CD14-positive monocyte (primary cell): ENCODE results near the gene PCDHA5. TPM values are rescaled to one million over a fixed set of nuclear protein-coding genes. Genes with fewer than 3 reads are reported as not detected.
A peak's percentile ranks its signal among the peaks of the same experiment; 100 is the strongest.

Source experiments
- DNase-seq, 3 donors: peaks; one replicate each; pipeline ENCODE4 v3.0.0-alpha.2; 2011 to 2022
- H2AFZ ChIP-seq: 2 replicates; pipeline ENCODE4 v1.6.0; 2012; ENCODE audit warnings: mild to moderate bottlenecking, low read depth, low read length, inconsistent platforms; ENCODE audit not compliant: insufficient read depth, poor library complexity, severe bottlenecking
- H3K27ac ChIP-seq, 2 donors: 1 replicate in 1 of 2; 2 replicates in 1 of 2; pipeline ENCODE4 v1.5.1; 2012 to 2013; ENCODE audit warnings: low read length in 2 of 2, control low read depth in 1 of 2, inconsistent platforms in 1 of 2, low read depth in 1 of 2, mild to moderate bottlenecking in 1 of 2
- H3K27me3 ChIP-seq, 2 donors: one replicate each; pipeline versions ENCODE4 v1.6.0 to v1.6.1; 2011 to 2013; ENCODE audit warnings: low read length in 2 of 2; ENCODE audit not compliant: control insufficient read depth in 2 of 2, insufficient read depth in 2 of 2
- H3K36me3 ChIP-seq, 2 donors: replicated peaks in 1 of 2; 1 replicate in 1 of 2; 2 replicates in 1 of 2; pipeline versions ENCODE4 v1.5.1 to v1.6.1; 2012 to 2013; ENCODE audit warnings: low read length in 2 of 2, control low read depth in 1 of 2, inconsistent platforms in 1 of 2, mild to moderate bottlenecking in 1 of 2; ENCODE audit not compliant: insufficient read depth in 2 of 2, control insufficient read depth in 1 of 2
- H3K4me1 ChIP-seq, 2 donors: 1 replicate in 1 of 2; 2 replicates in 1 of 2; pipeline versions ENCODE4 v1.5.1 to v1.6.1; 2012 to 2013; ENCODE audit warnings: low read length in 2 of 2, control low read depth in 1 of 2, inconsistent platforms in 1 of 2, mild to moderate bottlenecking in 1 of 2, moderate library complexity in 1 of 2; ENCODE audit not compliant: insufficient read depth in 2 of 2, control insufficient read depth in 1 of 2
- H3K4me2 ChIP-seq: replicated peaks from 2 replicates; pipeline ENCODE3; 2012; ENCODE audit warnings: low read length, moderate library complexity, mild to moderate bottlenecking; ENCODE audit not compliant: poor library complexity, severe bottlenecking; ENCODE audit errors: extremely low read depth
- H3K4me3 ChIP-seq, 3 experiments: fragments of 200-600 bp in 1 of 3; sonication (generic) in 1 of 3; replicated peaks in 1 of 3; 1 replicate in 2 of 3; 2 replicates in 1 of 3; pipeline ENCODE4 v1.5.1; 2011 to 2013; ENCODE audit warnings: low read length in 3 of 3, mild to moderate bottlenecking in 3 of 3, control low read depth in 2 of 3, low read depth in 2 of 3, inconsistent platforms in 1 of 3, moderate library complexity in 1 of 3
- H3K79me2 ChIP-seq: 2 replicates; pipeline ENCODE4 v1.6.0; 2012; ENCODE audit warnings: mild to moderate bottlenecking, control low read depth, inconsistent platforms, low read length, moderate library complexity; ENCODE audit not compliant: insufficient read depth
- H3K9ac ChIP-seq: 2 replicates; pipeline ENCODE4 v1.6.0; 2017; ENCODE audit warnings: low read length, mild to moderate bottlenecking; ENCODE audit not compliant: insufficient read depth, poor library complexity, severe bottlenecking
- H3K9me3 ChIP-seq, 2 donors: replicated peaks in 1 of 2; 1 replicate in 1 of 2; 2 replicates in 1 of 2; pipeline versions ENCODE4 v1.5.1 to v1.6.1; 2012 to 2013; ENCODE audit warnings: low read length in 2 of 2, control low read depth in 1 of 2; ENCODE audit not compliant: control insufficient read depth in 1 of 2, insufficient read depth in 1 of 2
- H4K20me1 ChIP-seq: 2 replicates; pipeline ENCODE4 v1.6.0; 2012; ENCODE audit warnings: mild to moderate bottlenecking, low read length, control low read depth, moderate library complexity; ENCODE audit not compliant: insufficient read depth
- H3K27ac Mint-ChIP-seq, 7 donors: one replicate each; pipeline ENCODE4 v1.8.0; 2020; ENCODE audit warnings: mild to moderate bottlenecking in 7 of 7, mixed read lengths in 7 of 7, moderate library complexity in 6 of 7, inconsistent platforms in 2 of 7
- H3K27me3 Mint-ChIP-seq, 3 donors: one replicate each; pipeline ENCODE4 v1.8.0; 2021 to 2022; ENCODE audit warnings: low read depth in 3 of 3, mild to moderate bottlenecking in 3 of 3, mixed read lengths in 3 of 3, moderate library complexity in 3 of 3, inconsistent platforms in 1 of 3
- H3K36me3 Mint-ChIP-seq, 2 donors: one replicate each; pipeline ENCODE4 v1.8.0; 2020; ENCODE audit warnings: mixed read lengths in 2 of 2, inconsistent platforms in 1 of 2, mild to moderate bottlenecking in 1 of 2
- H3K4me1 Mint-ChIP-seq: one replicate; pipeline ENCODE4 v1.8.0; 2020; ENCODE audit warnings: mild to moderate bottlenecking, mixed read lengths
- H3K4me3 Mint-ChIP-seq, 2 donors: one replicate each; pipeline ENCODE4 v1.8.0; 2020; ENCODE audit warnings: mild to moderate bottlenecking in 2 of 2, mixed read lengths in 2 of 2, moderate library complexity in 1 of 2
- H3K9me3 Mint-ChIP-seq, 7 donors: one replicate each; pipeline ENCODE4 v1.8.0; 2020 to 2022; ENCODE audit warnings: mixed read lengths in 7 of 7, mild to moderate bottlenecking in 6 of 7, moderate library complexity in 6 of 7, inconsistent platforms in 2 of 7
- WGBS: methylation state at CpG from one replicate; pipeline ENCODE4 v1.1.5; 2013; ENCODE audit warnings: missing lambda C conversion rate; ENCODE audit not compliant: insufficient coverage; 5-methylcytosine and 5-hydroxymethylcytosine counted together
- intact Hi-C, 2 donors: fragments of 100-400 bp; cut with micrococcal nuclease; formaldehyde crosslinking; loops; one replicate each; pipeline versions ENCODE4 v1.15.0 to v1.15.1; 2023
- polyA plus RNA-seq, 3 donors: library from polyadenylated mRNA; depleted of rRNA in 1 of 3; unstranded in 2 of 3; stranded (reverse) in 1 of 3; fragments of 300-500 nt in 2 of 3; fragments of >200 nt in 1 of 3; fragmentation: Illumina TruSeq in 2 of 3; gene quantifications; 1 replicate in 2 of 3; 2 replicates in 1 of 3; pipeline ENCODE4 v1.2.3, GENCODE V29; 2012 to 2021
- TF ChIP-seq, protein P1 (sequence below): fragments of 200-600 bp; IDR thresholded peaks from one replicate; pipeline ENCODE4 v1.8.0; 2022; ENCODE audit warnings: antibody characterized with exemption, mild to moderate bottlenecking

Gene PCDHA5
- polyA plus RNA-seq, 3 donors, result not detected

- no peak overlapping the region for H3K27ac Mint-ChIP-seq
- H3K27me3 ChIP-seq, result peaks cover 3 to 55% of the 10 kb centered on the region in 2 donors
- H3K9ac ChIP-seq, result no peak overlapping the region
- intact Hi-C loops, result no loop called here
- H3K9me3 ChIP-seq, result peaks cover 48 to 98% of the 10 kb centered on the region in 2 donors
- no peak overlapping the region for H3K4me3 Mint-ChIP-seq
- no peaks in the 10 kb centered on the region for H3K4me1 Mint-ChIP-seq
- peaks cover 21 to 39% (median 38%) of the 10 kb centered on the region in 3 donors for H3K27me3 Mint-ChIP-seq
- no peak for DNase-seq
- H3K4me3 ChIP-seq, result no peak overlapping the region
- peaks cover 3 to 12% of the 10 kb centered on the region in 2 donors for H3K36me3 Mint-ChIP-seq
- no peaks in the 10 kb centered on the region for H3K36me3 ChIP-seq
- H3K27ac ChIP-seq, result no peak overlapping the region
- H2AFZ ChIP-seq, result no peak overlapping the region
- TF ChIP-seq, protein P1, sequence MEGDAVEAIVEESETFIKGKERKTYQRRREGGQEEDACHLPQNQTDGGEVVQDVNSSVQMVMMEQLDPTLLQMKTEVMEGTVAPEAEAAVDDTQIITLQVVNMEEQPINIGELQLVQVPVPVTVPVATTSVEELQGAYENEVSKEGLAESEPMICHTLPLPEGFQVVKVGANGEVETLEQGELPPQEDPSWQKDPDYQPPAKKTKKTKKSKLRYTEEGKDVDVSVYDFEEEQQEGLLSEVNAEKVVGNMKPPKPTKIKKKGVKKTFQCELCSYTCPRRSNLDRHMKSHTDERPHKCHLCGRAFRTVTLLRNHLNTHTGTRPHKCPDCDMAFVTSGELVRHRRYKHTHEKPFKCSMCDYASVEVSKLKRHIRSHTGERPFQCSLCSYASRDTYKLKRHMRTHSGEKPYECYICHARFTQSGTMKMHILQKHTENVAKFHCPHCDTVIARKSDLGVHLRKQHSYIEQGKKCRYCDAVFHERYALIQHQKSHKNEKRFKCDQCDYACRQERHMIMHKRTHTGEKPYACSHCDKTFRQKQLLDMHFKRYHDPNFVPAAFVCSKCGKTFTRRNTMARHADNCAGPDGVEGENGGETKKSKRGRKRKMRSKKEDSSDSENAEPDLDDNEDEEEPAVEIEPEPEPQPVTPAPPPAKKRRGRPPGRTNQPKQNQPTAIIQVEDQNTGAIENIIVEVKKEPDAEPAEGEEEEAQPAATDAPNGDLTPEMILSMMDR, result no peak
- no peaks in the 10 kb centered on the region for H3K79me2 ChIP-seq
- H3K9me3 Mint-ChIP-seq, result peaks cover 42 to 87% (median 70%) of the 10 kb centered on the region in 7 donors
- H3K4me2 ChIP-seq, result no peak overlapping the region
- no peaks in the 10 kb centered on the region for H4K20me1 ChIP-seq
- H3K4me1 ChIP-seq, result peaks cover 0 to 6% of the 10 kb centered on the region in 2 donors
- WGBS, result 20% methylated on average over 2 of the region's 2 CpGs
These were observed 30.3 kb upstream of the PCDHA5 start for GRCh38 chr5:140791089-140791488.

DNA sequence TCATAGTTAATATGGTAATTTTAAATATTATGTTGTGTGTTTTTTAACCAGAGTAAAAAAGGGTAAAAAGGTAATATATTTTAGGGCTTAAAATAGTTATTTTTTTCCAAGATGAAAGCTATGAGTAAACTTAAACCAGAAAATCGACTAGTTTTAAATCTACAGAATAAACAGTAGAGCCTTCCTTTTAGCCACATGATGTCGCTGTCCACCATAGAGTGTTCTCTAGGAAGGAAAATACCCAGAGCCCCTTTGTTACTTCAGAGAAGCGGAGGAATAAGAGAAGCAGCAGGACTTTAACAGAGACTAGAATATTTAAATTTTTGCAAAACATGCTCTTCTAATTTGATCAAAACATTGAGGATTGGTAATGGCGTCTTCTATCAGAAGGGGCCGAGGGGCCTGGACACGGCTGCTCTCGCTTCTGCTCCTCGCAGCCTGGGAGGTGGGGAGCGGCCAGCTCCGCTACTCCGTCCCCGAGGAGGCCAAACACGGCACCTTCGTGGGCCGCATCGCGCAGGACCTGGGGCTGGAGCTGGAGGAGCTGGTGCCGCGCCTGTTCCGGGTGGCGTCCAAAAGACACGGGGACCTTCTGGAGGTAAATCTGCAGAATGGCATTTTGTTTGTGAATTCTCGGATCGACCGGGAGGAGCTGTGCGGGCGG, 26.7 kb upstream of the PCDHA5 start, which contains the start of gene PCDHA2:
TSS of gene PCDHA2 (plus strand) at position 258 of the 664 bp plus-strand sequence.
- peaks cover 30 to 77% of the 10 kb centered on the region in 2 donors for H3K9me3 ChIP-seq
- Mint-ChIP-seq H3K27me3 (peaks cover 5 to 19% (median 14%) of the 10 kb centered on the region in 3 donors), H3K36me3 (peaks cover 0 to 1% of the 10 kb centered on the region in 2 donors), H3K27ac (no peak within 1 kb of the TSS), H3K9me3 (peaks cover 26 to 69% (median 48%) of the 10 kb centered on the region in 7 donors), H3K4me3 (peak within 1 kb of the TSS in 1 of 2 donors; percentile 39), H3K4me1 (no peaks in the 10 kb centered on the region)
- H3K4me1 ChIP-seq, result peaks cover 0 to 6% of the 10 kb centered on the region in 2 donors
- H2AFZ ChIP-seq, result no peak within 1 kb of the TSS
- H3K27ac ChIP-seq, result no peak within 1 kb of the TSS
- no peaks in the 10 kb centered on the region for H3K79me2 ChIP-seq
- H4K20me1 ChIP-seq, result no peaks in the 10 kb centered on the region
- intact Hi-C loops, result no loop called here
- DNase-seq, result no peak
- H3K27me3 ChIP-seq, result peaks cover 3 to 25% of the 10 kb centered on the region in 2 donors
- TF ChIP-seq, protein P1, result no peak
- no peaks in the 10 kb centered on the region for H3K36me3 ChIP-seq
- no peak within 1 kb of the TSS for H3K4me2 ChIP-seq
- H3K9ac ChIP-seq, result no peak within 1 kb of the TSS
- 24% methylated on average over 24 of the region's 27 CpGs for WGBS
- no peak within 1 kb of the TSS for H3K4me3 ChIP-seq
